Measurements from ENCODE around the gene RASSF8.

Gene RASSF8

DNA sequence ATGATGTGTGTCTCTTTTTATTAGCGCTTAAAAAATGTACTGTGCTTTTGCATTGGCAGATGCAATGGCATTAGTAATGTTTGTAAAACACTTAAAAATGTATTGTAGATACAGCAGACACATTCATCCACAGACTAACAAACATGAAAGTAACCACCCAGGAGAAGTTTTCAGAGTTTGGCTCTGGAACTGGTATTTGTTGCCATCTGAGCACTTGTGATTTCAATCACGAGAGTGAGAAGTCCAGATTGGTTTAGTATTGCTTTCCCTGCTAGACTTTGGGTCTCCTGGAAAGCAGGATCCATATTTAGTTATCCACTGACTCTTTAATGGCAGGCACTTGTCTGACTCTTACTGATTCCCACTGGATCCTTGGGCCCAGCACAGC, 13.2 kb downstream of the RASSF8 start:
- H3K4me3 ChIP-seq (replicated peaks; ENCODE audit: low read depth, low read length), result no peak overlapping the region
- no peak for DNase-seq (ENCODE audit: extremely low read depth, low read depth)
- TF ChIP-seq, protein P1, sequence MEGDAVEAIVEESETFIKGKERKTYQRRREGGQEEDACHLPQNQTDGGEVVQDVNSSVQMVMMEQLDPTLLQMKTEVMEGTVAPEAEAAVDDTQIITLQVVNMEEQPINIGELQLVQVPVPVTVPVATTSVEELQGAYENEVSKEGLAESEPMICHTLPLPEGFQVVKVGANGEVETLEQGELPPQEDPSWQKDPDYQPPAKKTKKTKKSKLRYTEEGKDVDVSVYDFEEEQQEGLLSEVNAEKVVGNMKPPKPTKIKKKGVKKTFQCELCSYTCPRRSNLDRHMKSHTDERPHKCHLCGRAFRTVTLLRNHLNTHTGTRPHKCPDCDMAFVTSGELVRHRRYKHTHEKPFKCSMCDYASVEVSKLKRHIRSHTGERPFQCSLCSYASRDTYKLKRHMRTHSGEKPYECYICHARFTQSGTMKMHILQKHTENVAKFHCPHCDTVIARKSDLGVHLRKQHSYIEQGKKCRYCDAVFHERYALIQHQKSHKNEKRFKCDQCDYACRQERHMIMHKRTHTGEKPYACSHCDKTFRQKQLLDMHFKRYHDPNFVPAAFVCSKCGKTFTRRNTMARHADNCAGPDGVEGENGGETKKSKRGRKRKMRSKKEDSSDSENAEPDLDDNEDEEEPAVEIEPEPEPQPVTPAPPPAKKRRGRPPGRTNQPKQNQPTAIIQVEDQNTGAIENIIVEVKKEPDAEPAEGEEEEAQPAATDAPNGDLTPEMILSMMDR (IDR thresholded peaks at IDR 0.05; ENCODE audit: low read depth, low read length, missing control alignments), result no peak

DNA sequence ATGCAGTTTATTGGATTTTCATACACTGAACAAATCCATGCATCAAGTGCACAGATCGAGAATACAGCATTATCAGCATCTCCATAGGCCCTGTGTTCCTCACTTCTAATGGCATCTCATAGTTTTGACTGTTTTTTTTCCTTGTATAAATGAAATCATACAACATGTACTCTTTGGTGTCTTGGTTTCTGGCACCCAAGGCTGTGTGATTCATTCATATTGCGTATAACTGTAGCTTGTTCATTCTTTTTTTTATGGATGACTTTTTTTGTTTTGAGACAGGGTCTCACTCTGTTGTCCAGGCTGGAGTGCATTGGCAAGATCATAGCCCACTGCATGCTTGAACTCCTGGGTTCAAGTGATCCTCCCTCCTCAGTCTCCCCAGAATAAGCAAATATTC, 14.3 kb downstream of the RASSF8 start:
- no peak for DNase-seq (ENCODE audit: extremely low read depth, low read depth)
- TF ChIP-seq, protein P1 (IDR thresholded peaks at IDR 0.05; ENCODE audit: low read depth, low read length, missing control alignments), result no peak
- no peak overlapping the region for H3K4me3 ChIP-seq (replicated peaks; ENCODE audit: low read depth, low read length)

DNA sequence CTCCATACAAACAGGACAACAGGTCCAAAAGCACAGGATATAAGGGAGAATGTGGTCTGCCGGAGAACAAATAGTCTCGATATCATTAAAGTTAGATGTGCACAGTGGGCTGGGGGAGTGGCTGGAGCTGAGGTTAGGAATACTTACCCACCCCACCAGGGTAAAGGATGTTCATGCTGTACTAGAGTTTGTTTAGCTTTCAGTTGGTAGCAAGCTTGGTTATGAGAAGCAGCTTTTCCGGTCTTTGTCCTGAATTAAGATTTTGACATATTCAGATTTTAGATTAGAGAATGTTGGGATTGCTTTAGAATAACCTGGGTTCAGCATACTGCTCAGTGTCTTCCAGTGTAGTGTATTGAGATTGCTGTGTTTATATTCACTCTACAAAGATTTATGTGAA, 16.7 kb downstream of the RASSF8 start:
- no peak overlapping the region for H3K4me3 ChIP-seq (replicated peaks; ENCODE audit: low read depth, low read length)
- TF ChIP-seq, protein P1 (IDR thresholded peaks at IDR 0.05; ENCODE audit: low read depth, low read length, missing control alignments), result no peak
- DNase-seq (ENCODE audit: extremely low read depth, low read depth), result no peak

DNA sequence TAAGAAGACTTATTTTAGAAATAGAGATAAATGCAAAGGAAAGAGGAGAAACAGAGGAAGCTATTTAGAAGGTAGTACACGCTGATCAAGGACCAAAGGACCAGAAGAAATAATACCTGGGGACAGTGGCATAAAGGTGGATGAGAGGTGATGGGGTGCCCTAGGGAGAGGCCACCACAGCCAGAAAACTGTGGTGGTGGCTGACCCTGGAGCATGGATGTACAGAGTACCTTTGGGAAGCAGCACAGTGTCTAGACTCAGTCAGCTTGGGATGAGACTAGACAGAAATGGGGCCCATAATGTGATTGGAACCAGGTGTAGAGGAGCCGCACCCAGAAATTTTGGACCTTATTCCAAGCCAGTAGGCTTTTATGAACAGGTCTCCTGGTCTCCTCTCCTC, 17.2 kb downstream of the RASSF8 start:
- TF ChIP-seq, protein P1 (IDR thresholded peaks at IDR 0.05; ENCODE audit: low read depth, low read length, missing control alignments), result no peak

DNA sequence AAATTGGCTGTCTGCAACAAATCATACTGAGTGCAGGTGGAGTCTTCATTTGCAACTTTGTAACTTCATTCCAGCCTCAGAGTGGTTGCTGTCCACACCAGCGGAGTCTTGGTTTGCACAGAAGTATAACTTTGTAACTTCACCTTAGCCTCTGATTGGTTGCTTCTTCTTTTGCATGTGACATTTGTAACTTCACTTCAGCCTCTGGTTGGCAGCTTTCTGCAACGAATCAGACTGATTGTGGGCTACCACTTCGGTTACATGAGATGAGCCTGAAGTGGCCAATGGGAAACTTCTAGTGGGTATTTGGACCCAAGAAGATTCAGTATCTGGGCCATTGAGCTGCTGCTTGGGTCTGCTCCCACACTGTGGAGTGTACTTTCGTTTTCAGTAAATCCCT, 17.8 kb downstream of the RASSF8 start:
- TF ChIP-seq, protein P1 (IDR thresholded peaks at IDR 0.05; ENCODE audit: low read depth, low read length, missing control alignments), result no peak
- H3K4me3 ChIP-seq (replicated peaks; ENCODE audit: low read depth, low read length), result no peak overlapping the region
- no peak for DNase-seq (ENCODE audit: extremely low read depth, low read depth)

More for the DNA sequence above, 17.2 kb downstream of the RASSF8 start:
- H3K4me3 ChIP-seq (replicated peaks; ENCODE audit: low read depth, low read length), result no peak overlapping the region
- DNase-seq (ENCODE audit: extremely low read depth, low read depth), result no peak

DNA sequence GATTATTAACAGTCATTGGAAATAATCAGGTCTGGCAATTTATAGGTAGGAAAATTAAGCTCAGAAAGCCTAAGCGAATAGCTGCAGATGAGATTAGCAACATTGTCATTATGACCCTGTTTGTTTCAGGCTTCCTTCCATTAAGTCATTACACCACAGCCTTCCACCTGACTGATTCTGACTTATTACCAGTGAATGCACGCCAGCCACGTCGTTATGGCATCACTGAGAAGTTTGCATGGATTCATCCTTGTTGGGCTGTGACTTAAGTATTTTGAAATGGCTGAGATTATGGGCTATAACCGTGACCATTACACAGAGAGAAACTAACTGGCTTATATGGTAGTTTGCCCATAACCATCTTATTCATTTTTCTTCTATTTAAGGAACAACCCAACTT, 18.6 kb downstream of the RASSF8 start:
- TF ChIP-seq, protein P1 (IDR thresholded peaks at IDR 0.05; ENCODE audit: low read depth, low read length, missing control alignments), result no peak
- DNase-seq (ENCODE audit: extremely low read depth, low read depth), result no peak
- no peak overlapping the region for H3K4me3 ChIP-seq (replicated peaks; ENCODE audit: low read depth, low read length)

DNA sequence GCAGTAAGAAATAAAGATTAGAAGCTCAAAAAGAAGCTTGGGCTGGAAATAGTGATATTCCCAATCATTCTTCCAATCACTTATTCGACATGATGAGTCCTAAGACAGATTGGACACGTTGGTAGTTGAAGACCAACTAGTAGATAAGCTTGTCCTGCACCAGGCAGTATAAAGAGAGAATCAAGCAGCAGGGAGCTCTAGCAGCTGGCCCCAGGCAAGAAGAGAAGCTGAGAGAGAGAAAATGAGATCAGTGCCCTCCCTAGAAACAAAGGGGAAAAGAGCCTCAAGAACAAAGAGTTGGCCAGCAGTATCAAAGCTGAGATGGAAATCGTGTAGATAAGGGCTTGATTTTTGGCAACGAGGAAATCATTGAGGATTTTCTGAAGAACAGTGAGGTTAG, 20.6 kb downstream of the RASSF8 start:
- TF ChIP-seq, protein P1 (IDR thresholded peaks at IDR 0.05; ENCODE audit: low read depth, low read length, missing control alignments), result no peak
- no peak overlapping the region for H3K4me3 ChIP-seq (replicated peaks; ENCODE audit: low read depth, low read length)
- no peak for DNase-seq (ENCODE audit: extremely low read depth, low read depth)

Measured in HFF-Myc (cell line).